DOHH2 (cell line): Measurements from ENCODE around the gene MMRN2.

ENCODE experiments used
- H3F3A ChIP-seq: fragments of 200-600 bp; sonication (generic), shearing (Covaris generic); 2 replicates; pipeline ENCODE4 v1.6.0; 2016; ENCODE audit warnings: antibody characterized with exemption, mild to moderate bottlenecking; ENCODE audit not compliant: control insufficient read depth, insufficient read depth
- H3K27ac ChIP-seq: fragments of 200-600 bp; sonication (generic); 2 replicates; pipeline ENCODE4 v1.5.1; 2014; ENCODE audit warnings: low read depth, mild to moderate bottlenecking, low read length, moderate library complexity
- H3K27me3 ChIP-seq: fragments of 200-600 bp; sonication (generic); 2 replicates; pipeline ENCODE4 v1.6.1; 2014; ENCODE audit warnings: mild to moderate bottlenecking, low read length, mixed read lengths; ENCODE audit not compliant: control insufficient read depth
- H3K36me3 ChIP-seq: fragments of 200-600 bp; sonication (generic); 2 replicates; pipeline ENCODE4 v1.6.1; 2014; ENCODE audit warnings: mild to moderate bottlenecking, low read length, moderate library complexity, mixed read lengths; ENCODE audit not compliant: control insufficient read depth
- H3K4me1 ChIP-seq: fragments of 200-600 bp; sonication (generic); 2 replicates; pipeline ENCODE4 v1.6.1; 2014; ENCODE audit warnings: mild to moderate bottlenecking, low read length, mixed read lengths; ENCODE audit not compliant: control insufficient read depth
- H3K4me2 ChIP-seq: fragments of 200-600 bp; sonication (generic); 2 replicates; pipeline ENCODE4 v1.6.0; 2014; ENCODE audit warnings: mild to moderate bottlenecking, low read length, moderate library complexity
- H3K4me3 ChIP-seq: fragments of 200-600 bp; sonication (generic); 2 replicates; pipeline ENCODE4 v1.5.1; 2014; ENCODE audit warnings: mild to moderate bottlenecking, low read length, mixed read lengths
- H3K79me2 ChIP-seq: fragments of 200-600 bp; sonication (generic); 2 replicates; pipeline ENCODE4 v1.6.1; 2014; ENCODE audit warnings: mild to moderate bottlenecking, low read length, mixed read lengths; ENCODE audit not compliant: control insufficient read depth
- H3K9me2 ChIP-seq: fragments of 200-600 bp; sonication (generic); replicated peaks from 2 replicates; pipeline ENCODE4 v1.6.1; 2014; ENCODE audit warnings: mild to moderate bottlenecking, low read length, mixed read lengths; ENCODE audit not compliant: control insufficient read depth
- H3K9me3 ChIP-seq: fragments of 200-600 bp; sonication (generic); 2 replicates; pipeline ENCODE4 v1.6.1; 2014; ENCODE audit warnings: antibody characterized with exemption, low read length, mixed read lengths; ENCODE audit not compliant: control insufficient read depth, insufficient read depth
- H4K20me1 ChIP-seq: fragments of 200-600 bp; sonication (generic); 2 replicates; pipeline ENCODE4 v1.6.0; 2014; ENCODE audit warnings: low read depth, mild to moderate bottlenecking, antibody characterized with exemption, low read length, moderate library complexity; ENCODE audit not compliant: control insufficient read depth, insufficient read depth
- EZH2phosphoT487 ChIP-seq: fragments of 200-600 bp; sonication (generic); IDR thresholded peaks from 2 replicates; pipeline ENCODE4 v1.6.1; 2017; ENCODE audit warnings: borderline replicate concordance, mild to moderate bottlenecking, antibody characterized with exemption, low read length, moderate library complexity, mixed read lengths
- TF ChIP-seq, protein P1 (sequence below): fragments of 200-600 bp; sonication (generic); IDR thresholded peaks from one replicate; pipeline ENCODE4 v1.5.1; 2014; ENCODE audit warnings: antibody characterized with exemption, mild to moderate bottlenecking, low read depth, low read length; ENCODE audit not compliant: poor library complexity, severe bottlenecking

Gene MMRN2

DNA sequence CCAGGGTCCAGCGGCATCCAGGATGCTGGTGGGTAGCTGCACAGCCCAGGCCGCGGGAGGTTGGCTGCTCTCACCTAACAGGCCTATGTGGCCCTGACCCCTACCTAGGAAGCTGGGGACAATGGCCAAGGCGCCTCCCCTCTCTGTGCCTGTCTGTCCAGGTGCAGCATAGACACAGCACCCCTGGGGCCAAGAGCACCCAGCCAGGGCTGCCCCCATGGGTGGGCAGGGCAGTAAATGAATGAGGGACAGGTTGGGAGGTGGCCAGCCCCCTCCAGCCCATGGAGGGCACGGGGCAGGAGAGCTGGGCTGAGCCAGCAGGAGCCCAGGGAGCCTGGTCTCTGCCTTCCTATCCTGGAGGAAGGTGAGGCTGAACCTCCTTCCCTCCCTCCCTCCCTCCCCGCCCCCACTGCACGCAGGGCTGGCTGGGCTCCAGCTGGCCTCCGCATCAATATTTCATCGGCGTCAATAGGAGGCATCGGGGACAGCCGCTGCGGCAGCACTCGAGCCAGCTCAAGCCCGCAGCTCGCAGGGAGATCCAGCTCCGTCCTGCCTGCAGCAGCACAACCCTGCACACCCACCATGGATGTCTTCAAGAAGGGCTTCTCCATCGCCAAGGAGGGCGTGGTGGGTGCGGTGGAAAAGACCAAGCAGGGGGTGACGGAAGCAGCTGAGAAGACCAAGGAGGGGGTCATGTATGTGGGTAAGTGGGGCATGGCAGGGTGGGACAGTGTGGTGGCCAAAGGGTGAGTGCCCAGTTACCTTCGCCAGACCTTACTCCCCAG lies 893 bp upstream of the MMRN2 start, which contains the start of gene SNCG:
SNCG (plus strand) TSS at position 484 of the 785 bp plus-strand sequence; CDS start at position 583, 99 bp downstream.
- Histone ChIP-seq H3K9me2 (no peaks in the 10 kb centered on the region), H3K4me2 (no peak within 1 kb of the TSS), H3K27me3 (no peaks in the 10 kb centered on the region), H3K9me3 (no peaks in the 10 kb centered on the region), H3K4me3 (no peak within 1 kb of the TSS), H3K36me3 (no peaks in the 10 kb centered on the region), H4K20me1 (no peaks in the 10 kb centered on the region), H3K79me2 (no peaks in the 10 kb centered on the region), H3F3A (no peaks in the 10 kb centered on the region), H3K4me1 (no peaks in the 10 kb centered on the region), H3K27ac (no peak within 1 kb of the TSS)
- TF ChIP-seq EZH2phosphoT487, result no peak
- TF ChIP-seq, protein P1, sequence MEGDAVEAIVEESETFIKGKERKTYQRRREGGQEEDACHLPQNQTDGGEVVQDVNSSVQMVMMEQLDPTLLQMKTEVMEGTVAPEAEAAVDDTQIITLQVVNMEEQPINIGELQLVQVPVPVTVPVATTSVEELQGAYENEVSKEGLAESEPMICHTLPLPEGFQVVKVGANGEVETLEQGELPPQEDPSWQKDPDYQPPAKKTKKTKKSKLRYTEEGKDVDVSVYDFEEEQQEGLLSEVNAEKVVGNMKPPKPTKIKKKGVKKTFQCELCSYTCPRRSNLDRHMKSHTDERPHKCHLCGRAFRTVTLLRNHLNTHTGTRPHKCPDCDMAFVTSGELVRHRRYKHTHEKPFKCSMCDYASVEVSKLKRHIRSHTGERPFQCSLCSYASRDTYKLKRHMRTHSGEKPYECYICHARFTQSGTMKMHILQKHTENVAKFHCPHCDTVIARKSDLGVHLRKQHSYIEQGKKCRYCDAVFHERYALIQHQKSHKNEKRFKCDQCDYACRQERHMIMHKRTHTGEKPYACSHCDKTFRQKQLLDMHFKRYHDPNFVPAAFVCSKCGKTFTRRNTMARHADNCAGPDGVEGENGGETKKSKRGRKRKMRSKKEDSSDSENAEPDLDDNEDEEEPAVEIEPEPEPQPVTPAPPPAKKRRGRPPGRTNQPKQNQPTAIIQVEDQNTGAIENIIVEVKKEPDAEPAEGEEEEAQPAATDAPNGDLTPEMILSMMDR, result no peak

DNA sequence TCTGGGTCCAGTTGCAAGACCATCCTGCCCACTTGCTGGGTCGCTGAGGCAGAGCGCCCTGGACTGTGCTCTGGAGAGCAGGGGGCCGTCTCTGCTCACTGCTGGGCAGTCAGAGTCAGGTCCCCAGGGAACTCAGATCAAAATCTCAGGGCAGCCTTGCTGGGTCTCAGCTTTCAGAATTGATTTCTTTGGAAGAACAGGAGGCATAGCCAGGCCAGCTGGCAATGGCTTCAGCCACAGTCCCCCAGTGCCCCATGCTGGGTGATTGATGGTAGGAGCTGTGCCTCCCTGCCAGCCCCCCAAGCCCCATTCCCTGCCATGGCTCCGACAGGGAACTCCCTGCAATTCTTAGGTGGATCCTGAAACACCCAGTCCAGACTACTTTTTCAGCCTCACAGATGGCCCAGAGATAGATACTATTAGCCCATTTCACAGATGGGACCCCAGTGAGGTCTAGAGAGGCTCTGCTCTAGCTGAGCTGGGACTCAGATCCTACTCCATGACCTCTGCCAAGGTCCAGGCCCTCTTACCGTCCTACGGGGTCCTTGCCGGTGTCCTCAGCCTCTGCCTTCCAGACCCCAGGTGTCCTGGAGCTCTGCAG lies 467 bp downstream of the MMRN2 start:
- Histone ChIP-seq H3F3A (no peaks in the 10 kb centered on the region), H3K9me2 (no peaks in the 10 kb centered on the region), H3K4me2 (no peak overlapping the region), H3K27ac (no peak overlapping the region), H4K20me1 (no peaks in the 10 kb centered on the region), H3K36me3 (no peaks in the 10 kb centered on the region), H3K27me3 (no peaks in the 10 kb centered on the region), H3K9me3 (peaks cover 7% of the 10 kb centered on the region; the same call in 1 of the 2 replicates), H3K79me2 (no peaks in the 10 kb centered on the region), H3K4me3 (no peak overlapping the region), H3K4me1 (no peaks in the 10 kb centered on the region)
- no peak for TF ChIP-seq EZH2phosphoT487
- TF ChIP-seq, protein P1, result no peak

DNA sequence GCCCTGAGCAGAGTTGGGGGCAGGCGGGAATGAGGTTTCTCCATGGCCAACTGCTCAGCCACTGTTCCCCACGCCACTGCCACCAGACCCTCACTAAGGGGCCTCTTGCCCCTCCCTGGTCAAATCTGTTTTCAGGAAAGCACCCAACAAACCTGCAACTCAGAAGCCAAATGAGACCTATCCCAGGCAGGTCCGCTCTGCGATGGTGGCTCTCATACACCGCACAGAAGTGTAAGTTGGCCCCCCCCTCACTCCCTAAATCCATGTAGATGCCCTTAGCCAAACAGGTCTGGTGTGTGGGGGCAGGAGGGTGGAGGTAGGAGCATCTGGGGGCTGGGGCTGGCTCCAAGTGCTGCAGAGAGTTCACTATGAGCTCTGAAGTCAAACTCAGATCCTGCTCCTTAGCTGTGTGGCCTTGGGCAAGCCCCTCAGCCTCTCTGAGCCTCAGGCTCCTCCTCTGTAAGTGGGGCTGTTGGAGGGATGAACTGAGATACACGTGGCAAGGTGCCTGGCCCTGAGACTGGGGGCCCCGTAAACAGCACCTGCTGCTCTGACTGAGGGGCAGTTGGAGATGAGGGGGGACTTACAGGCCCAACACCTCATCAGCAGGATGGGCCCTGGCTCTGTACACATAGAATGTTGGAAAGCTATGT lies 1.1 kb downstream of the MMRN2 start:
- Histone ChIP-seq H3K4me2 (no peak overlapping the region), H3K27me3 (no peaks in the 10 kb centered on the region), H3K36me3 (no peaks in the 10 kb centered on the region), H3K9me2 (no peaks in the 10 kb centered on the region), H3K4me3 (no peak overlapping the region), H4K20me1 (no peaks in the 10 kb centered on the region), H3K4me1 (no peaks in the 10 kb centered on the region), H3K79me2 (no peaks in the 10 kb centered on the region), H3K9me3 (peaks cover 7% of the 10 kb centered on the region; the same call in 1 of the 2 replicates), H3K27ac (no peak overlapping the region), H3F3A (no peaks in the 10 kb centered on the region)
- TF ChIP-seq EZH2phosphoT487, result no peak
- TF ChIP-seq, protein P1, result no peak
